Psoas muscle (tissue), 8 donors: ENCODE data around the gene CAMSAP1. TPM values are rescaled to one million over a fixed set of nuclear protein-coding genes. Genes with fewer than 3 reads are reported as not detected.
A peak's percentile ranks its signal among the peaks of the same experiment; 100 is the strongest.

ENCODE experiments used
- ATAC-seq, 4 donors: fragments of 200-7000 bp; cut with Tn5 transposase; one replicate each; pipeline ENCODE4 v1.9.1; 2020; ENCODE audit warnings: moderate library complexity in 3 of 4, mild to moderate bottlenecking in 2 of 4
- DNase-seq, 2 donors: peaks; one replicate each; pipeline ENCODE4 v3.0.0-alpha.2; 2020
- H3K27ac ChIP-seq: fragments of 200-600 bp; one replicate; pipeline ENCODE4 v1.8.0; 2022
- H3K27me3 ChIP-seq, 3 donors: fragments of 200-600 bp in 1 of 3; one replicate each; pipeline versions ENCODE4 v1.6.1 to v1.8.0; 2013 to 2022; ENCODE audit warnings: low read length in 2 of 3, mild to moderate bottlenecking in 2 of 3, moderate library complexity in 1 of 3; ENCODE audit not compliant: insufficient read depth in 3 of 3
- H3K36me3 ChIP-seq, 2 donors: fragments of 200-600 bp in 1 of 2; one replicate each; pipeline versions ENCODE4 v1.6.1 to v1.8.0; 2013 to 2022; ENCODE audit warnings: low read depth in 1 of 2, mild to moderate bottlenecking in 1 of 2, moderate library complexity in 1 of 2; ENCODE audit not compliant: insufficient read depth in 1 of 2
- H3K4me1 ChIP-seq: fragments of 200-600 bp; one replicate; pipeline ENCODE4 v1.8.0; 2022
- H3K4me3 ChIP-seq: fragments of 200-600 bp; one replicate; pipeline ENCODE4 v1.8.0; 2022; ENCODE audit warnings: mild to moderate bottlenecking
- H3K9me3 ChIP-seq: fragments of 200-600 bp; one replicate; pipeline ENCODE4 v1.8.0; 2022
- WGBS, 3 donors: extraction: QIAGEN DNeasy Blood & Tissue Kit; methylation state at CpG; one replicate each; pipeline versions ENCODE4 v1.1.6 to v1.1.7; 2013; 5-methylcytosine and 5-hydroxymethylcytosine counted together
- intact Hi-C, 2 donors: fragments of 100-400 bp; cut with DNase I; formaldehyde crosslinking; loops; one replicate each; pipeline versions ENCODE4 v1.11.0 to v1.14.2; 2022
- polyA plus RNA-seq, 3 donors: library from polyadenylated mRNA; stranded (reverse); fragments of 200-250 nt; gene quantifications; one replicate each; pipeline ENCODE4 v1.2.3, GENCODE V29; 2013
- total RNA-seq, 4 donors: library from RNA; stranded (reverse); fragmentation: NEBNext Ultra II Directional in 2 of 4; extraction: Animal tissue kit (Norgen Biotek cat#: 25700) in 2 of 4; gene quantifications; one replicate each; pipeline versions ENCODE4 v1.2.1 to v1.2.4, GENCODE V29; 2021 to 2023
- TF ChIP-seq, protein P1 (sequence below): fragments of 200-600 bp; IDR thresholded peaks from one replicate; pipeline ENCODE4 v1.8.0; 2022; ENCODE audit warnings: antibody characterized with exemption
- donor health status: healthy with polysubstance abuse.
- donor health status: DM: no; HTN: no; CAD: no; lungs with moderate emphysema.
- donor health status: Bipolar disorder and iron deficiency.
- donor health status: healthy.
- donor health status: DM: yes; HTN: yes; CAD: no.
- donor health status: DM: no; HTN: no; CAD: no.
- donor health status: DM: no; HTN: no; CAD: no.
- donor health status: DM: yes; HTN: yes; CAD: no.

The CAMSAP1 gene
- total and polyA plus RNA-seq, 7 donors: 21.3 to 51.5 (median 41.5) TPM

GRCh38 chr9:135804581-135805421, 102.5 kb downstream of the CAMSAP1 start:
- 83 to 88% (median 84%) methylated on average over 23 to 24 of the region's 24 CpGs for WGBS, 3 donors
- Histone ChIP-seq H3K27ac (no peak overlapping the region), H3K27me3 (no peaks in the 10 kb centered on the region), H3K4me3 (no peak overlapping the region), H3K9me3 (no peaks in the 10 kb centered on the region), H3K4me1 (no peaks in the 10 kb centered on the region), H3K36me3 (peaks cover 0 to 14% of the 10 kb centered on the region in 2 donors)
- TF ChIP-seq, protein P1, sequence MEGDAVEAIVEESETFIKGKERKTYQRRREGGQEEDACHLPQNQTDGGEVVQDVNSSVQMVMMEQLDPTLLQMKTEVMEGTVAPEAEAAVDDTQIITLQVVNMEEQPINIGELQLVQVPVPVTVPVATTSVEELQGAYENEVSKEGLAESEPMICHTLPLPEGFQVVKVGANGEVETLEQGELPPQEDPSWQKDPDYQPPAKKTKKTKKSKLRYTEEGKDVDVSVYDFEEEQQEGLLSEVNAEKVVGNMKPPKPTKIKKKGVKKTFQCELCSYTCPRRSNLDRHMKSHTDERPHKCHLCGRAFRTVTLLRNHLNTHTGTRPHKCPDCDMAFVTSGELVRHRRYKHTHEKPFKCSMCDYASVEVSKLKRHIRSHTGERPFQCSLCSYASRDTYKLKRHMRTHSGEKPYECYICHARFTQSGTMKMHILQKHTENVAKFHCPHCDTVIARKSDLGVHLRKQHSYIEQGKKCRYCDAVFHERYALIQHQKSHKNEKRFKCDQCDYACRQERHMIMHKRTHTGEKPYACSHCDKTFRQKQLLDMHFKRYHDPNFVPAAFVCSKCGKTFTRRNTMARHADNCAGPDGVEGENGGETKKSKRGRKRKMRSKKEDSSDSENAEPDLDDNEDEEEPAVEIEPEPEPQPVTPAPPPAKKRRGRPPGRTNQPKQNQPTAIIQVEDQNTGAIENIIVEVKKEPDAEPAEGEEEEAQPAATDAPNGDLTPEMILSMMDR: no peak
- intact Hi-C loops: no loop called here
- ATAC-seq: no peak
- DNase-seq: no peak

GRCh38 chr9:135803441-135803840, 103.9 kb downstream of the CAMSAP1 start:
- H3K27me3 ChIP-seq: no peaks in the 10 kb centered on the region
- peak in 1 of 2 donors; percentile 16 for DNase-seq
- intact Hi-C loops: no loop called here

DNA sequence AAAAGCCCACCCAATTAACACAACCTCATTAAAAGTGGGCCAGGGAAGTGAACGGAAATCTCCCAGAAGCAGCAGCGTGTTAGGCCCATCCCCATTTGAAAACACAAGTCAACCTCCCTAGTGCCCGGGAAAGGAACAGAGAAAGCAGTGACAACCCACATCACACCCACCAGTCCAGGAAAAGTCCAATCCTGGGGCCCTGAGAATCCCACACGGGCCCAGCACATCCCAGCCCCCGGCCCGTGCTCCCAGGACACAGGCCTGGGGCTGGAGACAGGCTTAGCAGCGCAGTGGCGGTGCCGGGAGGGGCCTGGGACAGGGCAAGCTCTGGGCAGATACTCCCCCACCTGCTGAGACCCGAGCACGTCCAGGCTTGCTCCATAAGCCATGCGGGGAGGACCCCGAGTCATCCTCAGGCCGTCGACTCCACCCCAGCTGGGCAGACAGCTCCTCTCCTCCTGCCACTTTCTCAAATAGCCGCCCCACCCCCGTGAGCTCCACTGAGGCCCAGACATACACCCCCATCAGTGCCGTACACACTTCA, 104.4 kb downstream of the CAMSAP1 start:
- TF ChIP-seq, protein P1: no peak
- WGBS, 3 donors: 71 to 79% (median 74%) methylated on average over 15 to 18 of the region's 18 CpGs

More at GRCh38 chr9:135803441-135803840, 103.9 kb downstream of the CAMSAP1 start:
- Histone ChIP-seq H3K4me1 (peaks cover under 1% of the 10 kb centered on the region), H3K9me3 (no peaks in the 10 kb centered on the region), H3K27ac (no peak overlapping the region), H3K36me3 (peaks cover 0 to under 1% of the 10 kb centered on the region in 2 donors), H3K4me3 (no peak overlapping the region)
- ATAC-seq: no peak
- WGBS, 3 donors: 95 to 97% (median 95%) methylated on average over 10 of the region's 10 CpGs
- TF ChIP-seq, protein P1: no peak

DNA sequence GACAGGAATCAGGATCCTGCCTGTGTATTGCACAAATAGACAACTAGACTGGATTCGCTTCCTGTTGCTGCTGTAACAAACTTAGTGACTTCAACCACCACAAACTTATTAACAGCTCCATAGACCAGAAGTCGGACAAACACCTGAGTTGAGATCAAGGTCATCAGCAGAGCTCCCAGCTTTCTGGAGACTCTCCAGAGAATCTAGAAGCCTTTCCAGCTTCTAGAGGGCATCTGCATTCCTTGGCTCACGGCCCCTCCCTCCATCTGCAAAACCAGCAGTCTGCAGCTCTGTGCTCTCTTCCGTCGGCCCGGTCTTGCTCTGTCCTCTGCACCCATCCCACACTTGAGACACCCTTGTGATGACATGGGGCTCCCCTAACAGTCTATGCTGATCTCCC, 106.3 kb downstream of the CAMSAP1 start:
- Histone ChIP-seq H3K4me1 (peaks cover 11% of the 10 kb centered on the region), H3K36me3 (no peaks in the 10 kb centered on the region), H3K27ac (no peak overlapping the region), H3K27me3 (peaks cover 0 to 9% (median 1%) of the 10 kb centered on the region in 3 donors), H3K9me3 (no peaks in the 10 kb centered on the region), H3K4me3 (no peak overlapping the region)
- DNase-seq (no peak), ATAC-seq (no peak)
- 83 to 91% (median 89%) methylated on average over 6 of the region's 6 CpGs for WGBS, 3 donors
- TF ChIP-seq, protein P1: no peak
- intact Hi-C loops: no loop called here

More for the DNA sequence above, 104.4 kb downstream of the CAMSAP1 start:
- Histone ChIP-seq H3K36me3 (no peaks in the 10 kb centered on the region), H3K27ac (no peak overlapping the region), H3K27me3 (no peaks in the 10 kb centered on the region), H3K4me1 (peaks cover 6% of the 10 kb centered on the region), H3K4me3 (no peak overlapping the region), H3K9me3 (no peaks in the 10 kb centered on the region)
- peak in 1 of 2 donors; percentile 34 for DNase-seq
- intact Hi-C loops: no loop called here
- ATAC-seq: no peak
